ENCODE measurements around the gene MMP1.

GRCh38 chr11:102800767-102801166 is 2.8 kb upstream of the MMP1 start:
- TF ChIP-seq CTCF (IDR thresholded peaks at IDR 0.05; ENCODE audit: low read depth, low read length, missing input control) (no peak), EGR1 (IDR thresholded peaks at IDR 0.05; ENCODE audit: low read depth in 2 of 2) (no peak), JUND (IDR thresholded peaks at IDR 0.05) (no peak), TAF1 (conservative IDR thresholded peaks at IDR 0.05) (no peak), SP1 (IDR thresholded peaks at IDR 0.05) (no peak), MAX (IDR thresholded peaks at IDR 0.05) (no peak), RAD21 (IDR thresholded peaks at IDR 0.05) (no peak), ATF3 (IDR thresholded peaks at IDR 0.05) (no peak), YY1 (IDR thresholded peaks at IDR 0.05) (no peak), FOXA2 (IDR thresholded peaks at IDR 0.05) (no peak), HNF4A (conservative IDR thresholded peaks at IDR 0.05) (no peak), HNF4G (IDR thresholded peaks at IDR 0.05) (no peak)
